Sigmoid colon (tissue), 4 donors: Measurements from ENCODE around the gene GALNS.

Experiments used
- CTCF ChIP-seq, 4 experiments: fragments of 450-650 bp in 3 of 4; fragments of 200-600 bp in 1 of 4; IDR thresholded peaks; one replicate each; pipeline ENCODE4 v1.5.1; 2016 to 2019; ENCODE audit warnings: antibody characterized with exemption in 4 of 4, mild to moderate bottlenecking in 3 of 4, moderate library complexity in 2 of 4
- EP300 ChIP-seq, 4 donors: sonication (generic); formaldehyde crosslinking; IDR thresholded peaks; one replicate each; pipeline ENCODE4 v1.6.1; 2017; ENCODE audit warnings: antibody characterized with exemption in 4 of 4
- POLR2A ChIP-seq, 2 donors: fragments of 450-650 bp; IDR thresholded peaks; one replicate each; pipeline ENCODE4 v1.6.1; 2016; ENCODE audit warnings: antibody characterized with exemption in 2 of 2, mild to moderate bottlenecking in 2 of 2, moderate library complexity in 2 of 2
- POLR2AphosphoS5 ChIP-seq, 4 donors: sonication (generic); formaldehyde crosslinking; IDR thresholded peaks; one replicate each; pipeline ENCODE4 v1.6.1; 2017; ENCODE audit warnings: antibody characterized with exemption in 4 of 4

- TF ChIP-seq CTCF (IDR thresholded peaks at IDR 0.05) (no peak), POLR2AphosphoS5 (IDR thresholded peaks at IDR 0.05) (no peak), POLR2A (IDR thresholded peaks at IDR 0.05) (no peak), EP300 (IDR thresholded peaks at IDR 0.05) (no peak)
Observed at GRCh38 chr16:88806491-88807111, 50.1 kb downstream of the GALNS start.
